GM12801 (cell line): ENCODE measurements around the gene ZNF227.

Experiments used
- CTCF ChIP-seq: IDR thresholded peaks from one replicate; pipeline ENCODE4 v1.5.1; 2011; ENCODE audit warnings: control low read depth; ENCODE audit not compliant: insufficient read length; ENCODE audit errors: extremely low read depth

Gene ZNF227

DNA sequence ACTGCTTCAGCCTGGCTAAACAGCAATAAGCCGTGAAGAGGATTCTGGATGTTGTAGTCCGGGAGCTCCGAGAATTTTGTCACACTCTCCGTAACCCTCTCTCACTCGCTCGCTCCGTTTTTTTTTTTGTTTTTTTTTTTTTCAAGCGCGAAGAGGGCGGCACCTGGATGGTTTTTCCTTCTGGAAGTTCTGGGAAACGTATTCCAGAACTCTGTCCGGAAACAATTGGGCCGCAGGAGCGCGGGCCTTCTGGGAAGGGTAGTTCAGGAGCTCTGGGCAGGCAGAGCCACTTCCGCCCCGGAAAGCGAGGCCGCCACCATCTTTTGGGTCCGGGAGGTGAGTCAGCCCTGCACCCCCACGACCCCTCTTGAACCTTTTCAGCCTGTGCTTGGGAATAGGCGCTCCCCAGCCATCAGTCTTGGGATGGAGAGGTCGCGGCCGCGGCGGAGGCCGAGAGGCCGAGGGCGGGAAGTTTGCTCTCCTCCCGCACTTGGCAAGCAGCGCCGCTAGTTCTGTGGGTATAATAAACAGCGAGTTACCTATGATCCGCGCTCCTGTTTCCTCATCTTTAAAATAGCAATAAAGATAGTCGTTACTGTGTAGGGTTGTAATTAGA is at the start of gene ZNF227:
ZNF227 (plus strand) TSS at position 283 of the 616 bp plus-strand sequence. CDS start 5,261 bp downstream, outside the sequence.
- no peak for TF ChIP-seq CTCF

DNA sequence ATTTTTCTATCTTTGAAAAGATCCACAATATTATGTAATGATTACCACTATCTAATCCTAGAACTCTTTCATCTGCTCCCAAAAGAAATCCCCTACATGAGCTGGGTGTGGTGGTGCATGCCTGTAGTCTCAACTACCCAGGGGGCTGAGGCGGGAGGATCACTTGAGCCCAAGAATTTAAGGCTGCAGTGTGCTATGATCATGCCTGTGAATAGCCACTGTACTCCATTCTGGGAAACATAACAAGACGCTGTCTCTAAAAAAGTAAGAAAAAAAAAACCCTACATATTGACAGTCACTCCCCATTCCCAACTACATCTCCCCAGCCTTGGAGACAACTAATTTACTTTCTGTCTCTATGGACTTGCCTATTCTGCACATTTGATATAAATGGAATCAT is 48.5 kb upstream of the ZNF227 start:
- no peak for TF ChIP-seq CTCF

- TF ChIP-seq CTCF: no peak
These were observed 48.0 kb upstream of the ZNF227 start for GRCh38 chr19:44164327-44164672.

DNA sequence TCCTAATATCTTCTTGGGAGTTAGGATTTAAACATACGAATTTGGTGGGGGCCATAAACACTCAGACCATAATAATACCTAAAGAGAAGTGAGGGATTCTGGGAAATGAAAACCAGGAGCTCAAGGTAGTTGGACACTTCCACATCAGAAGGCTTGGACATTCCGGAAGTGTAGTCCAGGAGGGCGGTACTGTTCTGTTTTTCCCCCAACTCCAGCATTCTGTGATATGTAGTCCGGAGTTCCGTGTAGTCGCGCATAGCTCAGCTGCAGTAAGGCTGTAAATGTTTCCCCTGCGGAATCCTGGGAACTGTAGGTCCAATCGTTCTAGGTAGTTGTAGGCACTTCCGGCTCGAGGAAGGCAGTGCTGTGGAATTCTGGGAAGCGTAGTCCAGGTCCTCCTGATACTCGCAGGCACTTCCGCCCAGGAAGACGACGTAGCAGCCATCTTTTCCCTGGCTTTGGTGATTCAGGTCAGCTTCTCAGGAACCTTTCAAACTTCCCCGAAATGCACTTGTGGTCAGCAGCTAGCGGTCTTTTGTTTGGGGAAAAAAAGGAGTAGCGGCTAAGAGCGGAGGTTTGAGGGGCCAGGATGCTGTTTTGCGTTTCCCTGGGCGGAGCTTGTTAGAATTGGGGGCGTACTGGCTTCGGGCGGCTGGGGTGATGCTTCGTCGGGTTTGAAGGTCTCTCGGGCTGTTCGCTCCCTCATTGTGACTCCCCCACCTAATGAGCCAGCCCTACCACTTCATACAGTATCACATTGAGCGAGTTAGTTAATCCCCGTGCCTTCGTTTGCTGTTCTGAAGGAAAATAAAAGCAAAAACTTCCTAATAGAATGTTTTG is 47.4 kb upstream of the ZNF227 start, which contains the start of gene ZNF226:
ZNF226 (plus strand) TSS at position 428 of the 840 bp plus-strand sequence. CDS start 4,981 bp downstream, outside the sequence.
- TF ChIP-seq CTCF: no peak

GRCh38 chr19:44176590-44176989 is 35.7 kb upstream of the ZNF227 start:
- TF ChIP-seq CTCF: no peak

GRCh38 chr19:44180968-44181367 is 31.4 kb upstream of the ZNF227 start:
- no peak for TF ChIP-seq CTCF

DNA sequence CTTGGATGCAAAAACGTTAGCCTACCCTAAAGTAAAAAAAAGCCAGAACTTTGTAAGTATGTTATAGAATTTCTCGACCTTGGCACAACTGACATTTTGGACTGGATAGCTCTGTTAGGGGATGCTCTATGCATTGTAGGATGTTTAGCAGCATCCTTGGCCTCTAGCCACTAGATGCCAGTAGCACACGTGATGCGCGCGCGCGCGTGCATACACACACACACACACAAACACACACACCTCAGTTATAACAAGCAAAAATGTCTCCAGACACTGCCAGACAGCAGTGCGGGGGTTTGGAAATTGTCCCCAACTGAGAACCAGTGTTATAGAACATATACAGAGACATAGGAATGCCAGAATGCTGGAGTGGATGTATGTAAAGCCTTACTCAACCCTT is 30.2 kb upstream of the ZNF227 start:
- TF ChIP-seq CTCF: no peak
